KMS-11 (cell line): Measurements from ENCODE around the gene CPNE1.
A peak's percentile ranks its signal among the peaks of the same experiment; 100 is the strongest.

ENCODE experiments used
- H2AFZ ChIP-seq: fragments of 200-600 bp; sonication (generic); 2 replicates; pipeline ENCODE4 v1.6.1; 2016; ENCODE audit warnings: antibody characterized with exemption, mixed run types, low read depth
- H3K27ac ChIP-seq: fragments of 200-600 bp; sonication (generic); 2 replicates; pipeline ENCODE4 v1.6.1; 2016; ENCODE audit warnings: mild to moderate bottlenecking, mixed run types
- H3K27me3 ChIP-seq: fragments of 200-600 bp; sonication (generic); 2 replicates; pipeline ENCODE4 v1.6.1; 2017; ENCODE audit warnings: mild to moderate bottlenecking, low read depth, mixed run types, moderate library complexity; ENCODE audit not compliant: insufficient read depth
- H3K36me3 ChIP-seq: fragments of 200-600 bp; sonication (generic); 2 replicates; pipeline ENCODE4 v1.6.1; 2017; ENCODE audit warnings: mild to moderate bottlenecking, mixed run types; ENCODE audit not compliant: insufficient read depth
- H3K4me1 ChIP-seq: fragments of 200-600 bp; sonication (generic); 2 replicates; pipeline ENCODE4 v1.6.1; 2016; ENCODE audit warnings: mild to moderate bottlenecking, low read depth, mixed run types; ENCODE audit not compliant: poor library complexity, severe bottlenecking
- H3K4me2 ChIP-seq: fragments of 200-600 bp; sonication (generic); 2 replicates; pipeline ENCODE4 v1.7.0; 2016; ENCODE audit warnings: mild to moderate bottlenecking, mixed run types
- H3K4me3 ChIP-seq: fragments of 200-600 bp; sonication (generic); IDR thresholded peaks from 2 replicates; pipeline ENCODE4 v1.6.1; 2017; ENCODE audit warnings: low read depth, low read length, mixed read lengths; ENCODE audit not compliant: insufficient read depth
- H3K79me2 ChIP-seq: fragments of 200-600 bp; sonication (generic); 2 replicates; pipeline ENCODE4 v1.6.1; 2016; ENCODE audit warnings: low read depth, mixed run types; ENCODE audit not compliant: insufficient read depth
- H3K9ac ChIP-seq: fragments of 200-600 bp; sonication (generic); 2 replicates; pipeline ENCODE4 v1.6.1; 2016; ENCODE audit warnings: mild to moderate bottlenecking, mixed run types
- H4K20me1 ChIP-seq: fragments of 200-600 bp; sonication (generic); 2 replicates; pipeline ENCODE4 v1.6.1; 2016; ENCODE audit warnings: mild to moderate bottlenecking, mixed run types; ENCODE audit not compliant: insufficient read depth
- CTCF ChIP-seq: fragments of 200-600 bp; sonication (generic); conservative IDR thresholded peaks from 2 replicates; pipeline ENCODE4 v1.6.1; 2017; ENCODE audit warnings: low read depth, mild to moderate bottlenecking, antibody characterized with exemption, low read length, moderate library complexity, mixed read lengths

CPNE1 gene

GRCh38 chr20:35620818-35621559 is 43.7 kb downstream of the CPNE1 start:
- Histone ChIP-seq H3K9ac (no peak overlapping the region), H3K36me3 (no peaks in the 10 kb centered on the region), H3K79me2 (no peaks in the 10 kb centered on the region), H3K4me3 (no peak overlapping the region), H2AFZ (no peak overlapping the region), H3K27ac (no peak overlapping the region), H3K4me1 (peaks cover 24% of the 10 kb centered on the region), H4K20me1 (no peaks in the 10 kb centered on the region), H3K27me3 (no peaks in the 10 kb centered on the region), H3K4me2 (no peak overlapping the region)
- TF ChIP-seq CTCF, result 0 out of 2 replicates have a peak, but pooled peaks have one; percentile 16

GRCh38 chr20:35619196-35620095 is 45.3 kb downstream of the CPNE1 start:
- Histone ChIP-seq H3K4me2 (peak overlapping the region; percentile 30), H3K79me2 (no peaks in the 10 kb centered on the region), H3K9ac (peak overlapping the region; percentile 49; the same call in 1 of the 2 replicates), H3K4me3 (no peak overlapping the region), H3K27ac (peak overlapping the region; percentile 7; the same call in 1 of the 2 replicates), H3K27me3 (no peaks in the 10 kb centered on the region), H4K20me1 (no peaks in the 10 kb centered on the region), H3K36me3 (no peaks in the 10 kb centered on the region), H3K4me1 (peaks cover 38% of the 10 kb centered on the region), H2AFZ (peak overlapping the region; percentile 69)
- TF ChIP-seq CTCF, result peak; percentile 88

- peaks cover 47% of the 10 kb centered on the region for H3K4me1 ChIP-seq
- no peak overlapping the region for H3K27ac ChIP-seq
- H3K36me3 ChIP-seq, result no peaks in the 10 kb centered on the region
- no peaks in the 10 kb centered on the region for H4K20me1 ChIP-seq
- no peak for TF ChIP-seq CTCF
- no peak overlapping the region for H3K4me3 ChIP-seq
- H2AFZ ChIP-seq, result peak overlapping the region; percentile 20; the same call in 1 of the 2 replicates
- peak overlapping the region; percentile 78 for H3K4me2 ChIP-seq
- H3K9ac ChIP-seq, result peak overlapping the region; percentile 2; the same call in 1 of the 2 replicates
- H3K79me2 ChIP-seq, result no peaks in the 10 kb centered on the region
- no peaks in the 10 kb centered on the region for H3K27me3 ChIP-seq
Observed at GRCh38 chr20:35618263-35619131, 46.2 kb downstream of the CPNE1 start.
